Smooth muscle cell (in vitro differentiated cells): ENCODE measurements around the gene ADAT3. TPM values are rescaled to one million over a fixed set of nuclear protein-coding genes. Genes with fewer than 3 reads are reported as not detected.

ENCODE experiments used
- DNase-seq: peaks from one replicate; lab custom pipeline; 2025; ENCODE audit not compliant: unreplicated experiment; lab: John Stamatoyannopoulos, UW
- H2AFZ ChIP-seq: fragments of 200-600 bp; sonication (generic); 2 replicates; pipeline ENCODE4 v1.6.0; 2016; ENCODE audit warnings: antibody characterized with exemption, low read depth, mild to moderate bottlenecking
- H3F3A ChIP-seq: fragments of 200-600 bp; sonication (generic); 2 replicates; pipeline ENCODE4 v1.6.0; 2017; ENCODE audit warnings: antibody characterized with exemption, low read depth
- H3K27ac ChIP-seq: fragments of 200-600 bp; sonication (generic); 2 replicates; pipeline ENCODE4 v1.5.1; 2016; ENCODE audit warnings: low read depth, mild to moderate bottlenecking
- H3K27me3 ChIP-seq: fragments of 200-600 bp; sonication (generic); 2 replicates; pipeline ENCODE4 v1.6.1; 2016; ENCODE audit warnings: low read depth, mild to moderate bottlenecking
- H3K36me3 ChIP-seq: fragments of 200-600 bp; sonication (generic); 2 replicates; pipeline ENCODE4 v1.5.1; 2016; ENCODE audit warnings: low read depth
- H3K4me1 ChIP-seq: fragments of 200-600 bp; sonication (generic); 2 replicates; pipeline ENCODE4 v1.5.1; 2016; ENCODE audit warnings: low read depth
- H3K4me2 ChIP-seq: fragments of 200-600 bp; sonication (generic); 2 replicates; pipeline ENCODE4 v1.6.0; 2016; ENCODE audit warnings: mild to moderate bottlenecking
- H3K4me3 ChIP-seq: fragments of 200-600 bp; sonication (generic); 2 replicates; pipeline ENCODE4 v1.5.1; 2016; ENCODE audit warnings: mild to moderate bottlenecking
- H3K79me2 ChIP-seq: fragments of 200-600 bp; sonication (generic); 2 replicates; pipeline ENCODE4 v1.6.0; 2016; ENCODE audit warnings: low read depth, mild to moderate bottlenecking
- H3K9ac ChIP-seq: fragments of 200-600 bp; sonication (generic); 2 replicates; pipeline ENCODE4 v1.6.0; 2016; ENCODE audit warnings: low read depth
- H3K9me3 ChIP-seq: fragments of 200-600 bp; sonication (generic); replicated peaks from 2 replicates; pipeline ENCODE4 v1.5.1; 2016; ENCODE audit warnings: low read depth
- H4K20me1 ChIP-seq: fragments of 200-600 bp; sonication (generic); 2 replicates; pipeline ENCODE4 v1.6.0; 2016; ENCODE audit warnings: low read depth
- CTCF ChIP-seq: fragments of 200-600 bp; sonication (generic); IDR thresholded peaks from 2 replicates; pipeline ENCODE4 v1.5.1; 2017; ENCODE audit warnings: borderline replicate concordance, mild to moderate bottlenecking, antibody characterized with exemption; ENCODE audit not compliant: insufficient read depth, poor library complexity, severe bottlenecking
- WGBS: methylation state at CpG from one replicate; pipeline ENCODE4 v1.1.7; 2016; ENCODE audit warnings: low lambda C conversion rate; 5-methylcytosine and 5-hydroxymethylcytosine counted together
- polyA plus RNA-seq: library from polyadenylated mRNA; unstranded; fragments of >200 nt; fragmentation: Nextera tagmentation; extraction: Ambion mirVana; gene quantifications from 2 replicates; pipeline ENCODE4 v1.2.1, GENCODE V29; 2016
- total RNA-seq: library from RNA; depleted of rRNA; stranded (reverse); fragments of >200 nt; gene quantifications from 2 replicates; pipeline ENCODE4 v1.2.3, GENCODE V29; 2014

The ADAT3 gene
- total and polyA plus RNA-seq, 2 experiments from 2014 or later = 0.58 to 2.0 TPM

GRCh38 chr19:1952635-1953034 lies 47.4 kb downstream of the ADAT3 start:
- H2AFZ ChIP-seq = no peak overlapping the region
- no peak for DNase-seq
- H3K36me3 ChIP-seq = no peaks in the 10 kb centered on the region
- peaks cover 97% of the 10 kb centered on the region for H3K79me2 ChIP-seq
- H3K4me3 ChIP-seq = no peak overlapping the region
- no peak for TF ChIP-seq CTCF
- 98% methylated on average over 21 of the region's 21 CpGs for WGBS
- H3K27ac ChIP-seq = no peak overlapping the region
- H3K4me2 ChIP-seq = no peak overlapping the region
- H3K9ac ChIP-seq = no peak overlapping the region
- H3F3A ChIP-seq = no peaks in the 10 kb centered on the region
- H3K9me3 ChIP-seq = no peaks in the 10 kb centered on the region
- peaks cover 97% of the 10 kb centered on the region for H4K20me1 ChIP-seq
- no peaks in the 10 kb centered on the region for H3K27me3 ChIP-seq
- H3K4me1 ChIP-seq = no peaks in the 10 kb centered on the region

- Histone ChIP-seq H3K9ac (no peak overlapping the region), H3K9me3 (no peaks in the 10 kb centered on the region), H3K79me2 (peaks cover 93% of the 10 kb centered on the region), H3K4me2 (no peak overlapping the region), H3F3A (no peaks in the 10 kb centered on the region), H3K27me3 (no peaks in the 10 kb centered on the region), H3K27ac (no peak overlapping the region), H3K36me3 (no peaks in the 10 kb centered on the region), H3K4me1 (no peaks in the 10 kb centered on the region), H2AFZ (no peak overlapping the region), H4K20me1 (peaks cover 97% of the 10 kb centered on the region), H3K4me3 (no peak overlapping the region)
- TF ChIP-seq CTCF = no peak
- no peak for DNase-seq
- 98% methylated on average over 17 of the region's 19 CpGs for WGBS
Measured at GRCh38 chr19:1953037-1953436, 47.8 kb downstream of the ADAT3 start.

GRCh38 chr19:1953441-1954094 lies 48.4 kb downstream of the ADAT3 start:
- peaks cover 89% of the 10 kb centered on the region for H3K79me2 ChIP-seq
- H3K4me2 ChIP-seq = no peak overlapping the region
- no peaks in the 10 kb centered on the region for H3K9me3 ChIP-seq
- H3K36me3 ChIP-seq = no peaks in the 10 kb centered on the region
- peaks cover 95% of the 10 kb centered on the region for H4K20me1 ChIP-seq
- no peaks in the 10 kb centered on the region for H3K4me1 ChIP-seq
- no peak overlapping the region for H3K27ac ChIP-seq
- 94% methylated on average over 32 of the region's 32 CpGs for WGBS
- H3K4me3 ChIP-seq = no peak overlapping the region
- no peak for TF ChIP-seq CTCF
- H3K9ac ChIP-seq = no peak overlapping the region
- H3K27me3 ChIP-seq = no peaks in the 10 kb centered on the region
- no peaks in the 10 kb centered on the region for H3F3A ChIP-seq
- DNase-seq = no peak
- no peak overlapping the region for H2AFZ ChIP-seq

- no peak for TF ChIP-seq CTCF
- no peak for DNase-seq
- Histone ChIP-seq H3K4me3 (no peak overlapping the region), H3K27me3 (no peaks in the 10 kb centered on the region), H3K27ac (no peak overlapping the region), H3K4me1 (no peaks in the 10 kb centered on the region), H3K4me2 (no peak overlapping the region), H3K9me3 (no peaks in the 10 kb centered on the region), H2AFZ (no peak overlapping the region), H3K9ac (no peak overlapping the region), H3K36me3 (no peaks in the 10 kb centered on the region), H3K79me2 (peaks cover 80% of the 10 kb centered on the region), H4K20me1 (peaks cover 94% of the 10 kb centered on the region), H3F3A (no peaks in the 10 kb centered on the region)
- WGBS = 96% methylated on average over 11 of the region's 15 CpGs
Measured at GRCh38 chr19:1954532-1954933, 49.3 kb downstream of the ADAT3 start.
